PC-9 (cell line): ENCODE data around the gene WFIKKN2. TPM values are rescaled to one million over a fixed set of nuclear protein-coding genes. Genes with fewer than 3 reads are reported as not detected.

Experiments used
- BruUV-seq: library from RNA; stranded (reverse); fragments of 400-500 nt; replicated peaks from 2 replicates; lab custom pipeline; 2021; lab: Mats Ljungman, UMichigan
- CTCF ChIA-PET: fragments of 300-600 bp; sonication (Branson Sonifier 250); formaldehyde crosslinking; loops from one replicate; lab custom pipeline; 2022; ENCODE audit warnings: antibody characterized with exemption; lab: Charles Lee
- POLR2A ChIA-PET: fragments of 300-600 bp; sonication (Branson Sonifier 250); formaldehyde crosslinking; loops from one replicate; lab custom pipeline; 2022; ENCODE audit warnings: antibody characterized with exemption; ENCODE audit not compliant: unreplicated experiment; lab: Charles Lee
- DNase-seq, 2 experiments: peaks; one replicate each; pipeline versions ENCODE4 v3.0.0 to v3.0.0-alpha.2; 2015 to 2022; ENCODE audit warnings: mixed read lengths in 1 of 2
- H2AFZ ChIP-seq: fragments of 200-600 bp; sonication (generic); 2 replicates; pipeline ENCODE4 v1.8.1; 2017; ENCODE audit warnings: antibody characterized with exemption
- H3F3A ChIP-seq: fragments of 200-600 bp; sonication (generic); 2 replicates; pipeline ENCODE4 v1.8.1; 2017; ENCODE audit warnings: antibody characterized with exemption, mild to moderate bottlenecking, low read depth; ENCODE audit not compliant: insufficient read depth
- H3K27ac ChIP-seq: fragments of 200-600 bp; sonication (generic); 2 replicates; pipeline ENCODE4 v1.6.1; 2016; ENCODE audit warnings: mixed run types
- H3K27me3 ChIP-seq: fragments of 200-600 bp; sonication (generic); 2 replicates; pipeline ENCODE4 v1.6.1; 2016; ENCODE audit warnings: low read depth, mixed run types; ENCODE audit not compliant: insufficient read depth
- H3K36me3 ChIP-seq: fragments of 200-600 bp; sonication (generic); 2 replicates; pipeline ENCODE4 v1.6.1; 2016; ENCODE audit warnings: low read depth, mixed run types
- H3K4me1 ChIP-seq: fragments of 200-600 bp; sonication (generic); replicated peaks from 2 replicates; pipeline ENCODE4 v1.6.1; 2016; ENCODE audit warnings: mixed run types; ENCODE audit not compliant: insufficient read depth
- H3K4me2 ChIP-seq: fragments of 200-600 bp; sonication (generic); 2 replicates; pipeline ENCODE4 v1.6.1; 2017; ENCODE audit warnings: mixed run types
- H3K4me3 ChIP-seq: fragments of 200-600 bp; sonication (generic); 2 replicates; pipeline ENCODE4 v1.6.1; 2016; ENCODE audit warnings: mixed run types
- H3K79me2 ChIP-seq: fragments of 200-600 bp; sonication (generic); 2 replicates; pipeline ENCODE4 v1.6.1; 2017; ENCODE audit warnings: low read depth, mixed run types
- H3K9me2 ChIP-seq: fragments of 200-600 bp; sonication (generic); 2 replicates; pipeline ENCODE4 v1.8.1; 2017; ENCODE audit warnings: mild to moderate bottlenecking; ENCODE audit not compliant: insufficient read depth
- H3K9me3 ChIP-seq: fragments of 200-600 bp; sonication (generic); 2 replicates; pipeline ENCODE4 v1.8.1; 2016; ENCODE audit warnings: low read depth; ENCODE audit not compliant: insufficient read depth
- H4K20me1 ChIP-seq: fragments of 200-600 bp; sonication (generic); 2 replicates; pipeline ENCODE4 v1.8.1; 2017; ENCODE audit not compliant: insufficient read depth
- EZH2 ChIP-seq: fragments of 200-600 bp; sonication (generic); IDR thresholded peaks from 2 replicates; pipeline ENCODE4 v1.8.0; 2017; ENCODE audit warnings: antibody characterized with exemption, low read depth
- intact Hi-C: fragments of 100-400 bp; cut with micrococcal nuclease; formaldehyde crosslinking; loops from one replicate; pipeline ENCODE4 v1.10.0; 2022; ENCODE audit not compliant: unreplicated experiment
- total RNA-seq: library from RNA; stranded (reverse); gene quantifications from 2 replicates; pipeline ENCODE4 v1.2.3, GENCODE V29; 2021
- TF ChIP-seq, protein P1 (sequence below): fragments of 200-600 bp; sonication (generic); conservative IDR thresholded peaks from 2 replicates; pipeline ENCODE4 v1.6.1; 2017; ENCODE audit warnings: mixed run types, antibody characterized with exemption, mild to moderate bottlenecking, moderate library complexity

WFIKKN2 gene
- total RNA-seq, 1 experiment from 2014 or later: not detected

DNA sequence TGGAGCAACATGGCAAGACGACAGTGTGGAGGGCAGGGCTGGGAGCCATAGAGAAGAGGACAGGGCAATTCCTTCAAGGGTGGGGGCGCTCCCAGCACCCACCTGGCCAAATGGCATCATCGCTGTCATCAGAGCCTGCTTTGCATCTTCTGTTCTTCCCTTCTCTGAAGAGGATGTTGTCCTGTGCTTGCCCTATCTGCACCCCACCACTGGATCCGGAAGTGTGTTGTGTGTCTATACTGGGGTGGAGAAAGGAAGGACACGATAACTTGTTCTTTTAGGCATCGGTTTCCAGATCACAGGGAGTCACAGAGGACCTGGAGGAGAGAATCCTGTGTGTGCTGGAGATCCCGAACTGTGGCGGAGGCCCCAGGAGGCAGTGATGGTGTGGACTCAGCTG lies 42.4 kb upstream of the WFIKKN2 start:
- H3K4me3 ChIP-seq: no peak overlapping the region
- no peaks in the 10 kb centered on the region for H3K79me2 ChIP-seq
- no peaks in the 10 kb centered on the region for H3K4me1 ChIP-seq
- ChIA-PET CTCF (no interaction called here), POLR2A (no interaction called here)
- intact Hi-C loops: no loop called here
- H3F3A ChIP-seq: no peaks in the 10 kb centered on the region
- no peak for DNase-seq
- no peaks in the 10 kb centered on the region for H4K20me1 ChIP-seq
- H3K27me3 ChIP-seq: no peaks in the 10 kb centered on the region
- no peak for TF ChIP-seq EZH2
- TF ChIP-seq, protein P1, sequence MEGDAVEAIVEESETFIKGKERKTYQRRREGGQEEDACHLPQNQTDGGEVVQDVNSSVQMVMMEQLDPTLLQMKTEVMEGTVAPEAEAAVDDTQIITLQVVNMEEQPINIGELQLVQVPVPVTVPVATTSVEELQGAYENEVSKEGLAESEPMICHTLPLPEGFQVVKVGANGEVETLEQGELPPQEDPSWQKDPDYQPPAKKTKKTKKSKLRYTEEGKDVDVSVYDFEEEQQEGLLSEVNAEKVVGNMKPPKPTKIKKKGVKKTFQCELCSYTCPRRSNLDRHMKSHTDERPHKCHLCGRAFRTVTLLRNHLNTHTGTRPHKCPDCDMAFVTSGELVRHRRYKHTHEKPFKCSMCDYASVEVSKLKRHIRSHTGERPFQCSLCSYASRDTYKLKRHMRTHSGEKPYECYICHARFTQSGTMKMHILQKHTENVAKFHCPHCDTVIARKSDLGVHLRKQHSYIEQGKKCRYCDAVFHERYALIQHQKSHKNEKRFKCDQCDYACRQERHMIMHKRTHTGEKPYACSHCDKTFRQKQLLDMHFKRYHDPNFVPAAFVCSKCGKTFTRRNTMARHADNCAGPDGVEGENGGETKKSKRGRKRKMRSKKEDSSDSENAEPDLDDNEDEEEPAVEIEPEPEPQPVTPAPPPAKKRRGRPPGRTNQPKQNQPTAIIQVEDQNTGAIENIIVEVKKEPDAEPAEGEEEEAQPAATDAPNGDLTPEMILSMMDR: no peak
- H3K27ac ChIP-seq: no peak overlapping the region
- BruUV-seq: no TSS peak
- no peaks in the 10 kb centered on the region for H3K9me3 ChIP-seq
- no peaks in the 10 kb centered on the region for H3K9me2 ChIP-seq
- H3K36me3 ChIP-seq: no peaks in the 10 kb centered on the region
- no peak overlapping the region for H2AFZ ChIP-seq
- H3K4me2 ChIP-seq: no peak overlapping the region

DNA sequence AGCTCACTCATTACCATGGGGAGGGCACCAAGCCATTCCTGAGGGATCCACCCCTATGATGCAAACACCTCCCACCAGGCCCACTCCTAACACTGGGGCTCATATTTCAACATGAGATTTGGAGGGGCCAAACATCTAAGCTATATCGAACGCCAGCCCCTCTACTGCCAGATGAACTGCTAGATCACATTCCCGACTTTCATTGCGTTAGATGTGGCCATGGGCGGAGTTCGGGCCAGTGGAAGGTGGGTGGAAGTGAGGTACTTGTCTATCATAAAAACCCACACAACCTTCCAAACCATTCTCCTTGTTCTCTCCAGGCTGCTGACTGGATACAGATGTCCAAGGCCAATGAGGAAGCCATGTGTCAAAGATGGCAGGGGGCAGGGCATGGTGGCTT lies 41.0 kb upstream of the WFIKKN2 start:
- POLR2A ChIA-PET: no interaction called here

DNA sequence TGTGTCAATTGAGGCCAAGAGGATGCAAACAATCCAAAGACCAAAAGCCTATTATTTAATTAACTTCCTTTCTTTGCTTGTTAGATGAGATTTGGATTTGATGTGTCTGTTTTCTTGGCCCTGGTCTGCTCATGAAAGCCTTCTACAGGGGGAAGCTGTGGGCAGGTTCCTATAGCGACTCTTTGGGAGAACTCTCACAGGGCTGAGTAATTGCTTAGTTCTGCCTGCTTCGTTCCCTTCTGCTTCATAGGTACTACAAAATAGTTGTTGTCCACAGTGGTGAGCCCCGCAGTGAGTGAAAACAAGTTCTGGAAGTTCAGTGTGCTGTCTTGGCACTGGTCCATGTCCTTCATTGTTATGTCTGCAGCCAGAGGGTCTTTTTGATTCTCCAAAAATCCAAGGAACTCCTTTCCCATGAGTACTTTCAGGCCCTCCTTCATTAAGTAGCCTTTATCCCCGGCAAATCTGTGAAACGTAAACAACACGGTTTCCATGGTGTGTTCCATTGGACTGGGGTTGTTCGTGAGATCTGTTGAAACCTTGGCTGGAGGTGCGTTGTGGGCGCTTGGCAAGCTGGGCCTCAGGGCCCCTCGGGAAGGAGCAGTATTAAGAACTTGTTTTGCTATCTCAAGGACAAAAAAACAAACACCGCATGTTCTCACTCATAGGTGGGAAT lies 38.1 kb upstream of the WFIKKN2 start:
- POLR2A ChIA-PET: no interaction called here
- Histone ChIP-seq H3K27ac (no peak overlapping the region), H3K4me2 (no peak overlapping the region), H3K4me3 (no peak overlapping the region), H3K36me3 (no peaks in the 10 kb centered on the region), H3K27me3 (no peaks in the 10 kb centered on the region), H2AFZ (no peak overlapping the region), H3K9me3 (no peaks in the 10 kb centered on the region), H3K79me2 (no peaks in the 10 kb centered on the region), H4K20me1 (no peaks in the 10 kb centered on the region), H3K9me2 (no peaks in the 10 kb centered on the region), H3K4me1 (no peaks in the 10 kb centered on the region), H3F3A (no peaks in the 10 kb centered on the region)
- TF ChIP-seq, protein P1: no peak
- no peak for TF ChIP-seq EZH2
- BruUV-seq: no TSS peak
- CTCF ChIA-PET: interaction anchor here (0.5 to 0.7 kb wide), 2 partner anchors 173 to 368 kb away, joined by 3 to 4 read pairs; no protein-coding TSS in a partner anchor
- intact Hi-C loops: no loop called here
- no peak for DNase-seq

More for the DNA sequence above, 41.0 kb upstream of the WFIKKN2 start:
- H3K4me1 ChIP-seq: no peaks in the 10 kb centered on the region
- no peak for DNase-seq
- H3K27me3 ChIP-seq: no peaks in the 10 kb centered on the region
- no peaks in the 10 kb centered on the region for H4K20me1 ChIP-seq
- no peak overlapping the region for H3K4me2 ChIP-seq
- no TSS peak for BruUV-seq
- H3K9me3 ChIP-seq: no peaks in the 10 kb centered on the region
- H3K4me3 ChIP-seq: no peak overlapping the region
- no peaks in the 10 kb centered on the region for H3K36me3 ChIP-seq
- no peak overlapping the region for H2AFZ ChIP-seq
- CTCF ChIA-PET: no interaction called here
- TF ChIP-seq, protein P1: no peak
- TF ChIP-seq EZH2: no peak
- H3F3A ChIP-seq: no peaks in the 10 kb centered on the region
- H3K9me2 ChIP-seq: no peaks in the 10 kb centered on the region
- no peak overlapping the region for H3K27ac ChIP-seq
- H3K79me2 ChIP-seq: no peaks in the 10 kb centered on the region
- intact Hi-C loops: no loop called here
